ENCODE results near the gene FMO2. TPM values are rescaled to one million over a fixed set of nuclear protein-coding genes. Genes with fewer than 3 reads are reported as not detected.
A peak's percentile ranks its signal among the peaks of the same experiment; 100 is the strongest.

FMO2 gene, protein sequence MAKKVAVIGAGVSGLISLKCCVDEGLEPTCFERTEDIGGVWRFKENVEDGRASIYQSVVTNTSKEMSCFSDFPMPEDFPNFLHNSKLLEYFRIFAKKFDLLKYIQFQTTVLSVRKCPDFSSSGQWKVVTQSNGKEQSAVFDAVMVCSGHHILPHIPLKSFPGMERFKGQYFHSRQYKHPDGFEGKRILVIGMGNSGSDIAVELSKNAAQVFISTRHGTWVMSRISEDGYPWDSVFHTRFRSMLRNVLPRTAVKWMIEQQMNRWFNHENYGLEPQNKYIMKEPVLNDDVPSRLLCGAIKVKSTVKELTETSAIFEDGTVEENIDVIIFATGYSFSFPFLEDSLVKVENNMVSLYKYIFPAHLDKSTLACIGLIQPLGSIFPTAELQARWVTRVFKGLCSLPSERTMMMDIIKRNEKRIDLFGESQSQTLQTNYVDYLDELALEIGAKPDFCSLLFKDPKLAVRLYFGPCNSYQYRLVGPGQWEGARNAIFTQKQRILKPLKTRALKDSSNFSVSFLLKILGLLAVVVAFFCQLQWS
- 0.04 TPM for polyA plus RNA-seq (2013, experiment 1 of 2; ENCODE audit: insufficient read length)
- polyA plus RNA-seq (2013, experiment 2 of 2; ENCODE audit: insufficient read length) = 0.40 TPM

GRCh38 chr1:171185091-171185490 lies at the start of gene FMO2:
Gene FMO2, plus strand, starts transcription at chr1:171185300. Its CDS starts 414 bp downstream, at chr1:171185714.
- no peak for DNase-seq

- DNase-seq = no peak
Measured at GRCh38 chr1:171137580-171137979, 47.5 kb upstream of the FMO2 start.

DNA sequence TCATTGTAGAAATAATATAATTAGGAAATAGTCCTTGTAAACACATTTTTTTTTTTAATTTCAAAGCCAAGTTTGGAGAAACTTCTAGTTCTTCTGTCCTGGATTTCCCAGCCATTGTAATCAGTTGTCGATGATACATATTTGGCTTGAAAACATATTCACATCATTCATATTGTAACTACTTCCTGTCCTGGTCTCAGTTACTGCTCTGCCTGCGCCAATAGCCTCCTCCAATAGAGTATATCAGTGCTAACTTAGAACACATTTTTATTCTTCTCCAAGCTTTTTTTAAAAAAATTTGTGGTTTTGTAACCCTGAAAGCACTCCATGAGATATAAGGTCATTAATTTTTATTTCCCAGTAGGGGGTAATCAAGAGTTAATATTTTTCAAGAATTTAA lies 46.1 kb upstream of the FMO2 start:
- no peak for DNase-seq

DNA sequence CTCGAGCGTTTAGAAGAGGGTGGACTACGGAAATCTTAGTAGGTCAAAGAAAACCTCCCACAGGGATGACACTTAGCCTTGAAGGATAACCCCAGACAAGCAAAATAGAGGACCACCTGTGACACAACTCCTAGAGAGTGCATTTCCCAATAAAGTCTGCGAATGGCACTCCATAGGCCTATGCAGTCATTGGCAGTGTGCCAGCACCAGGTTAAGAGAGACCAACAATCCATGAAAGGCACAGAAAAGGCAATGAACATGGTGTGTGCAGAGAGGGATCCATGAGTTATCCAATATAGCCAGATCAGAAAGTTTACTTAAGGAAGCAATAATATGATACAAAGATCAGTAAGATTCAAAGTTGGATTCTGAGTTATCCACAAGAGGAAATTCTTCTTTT lies 45.2 kb upstream of the FMO2 start:
- DNase-seq = no peak

GRCh38 chr1:171140401-171140800 lies 44.7 kb upstream of the FMO2 start:
- DNase-seq = no peak

DNA sequence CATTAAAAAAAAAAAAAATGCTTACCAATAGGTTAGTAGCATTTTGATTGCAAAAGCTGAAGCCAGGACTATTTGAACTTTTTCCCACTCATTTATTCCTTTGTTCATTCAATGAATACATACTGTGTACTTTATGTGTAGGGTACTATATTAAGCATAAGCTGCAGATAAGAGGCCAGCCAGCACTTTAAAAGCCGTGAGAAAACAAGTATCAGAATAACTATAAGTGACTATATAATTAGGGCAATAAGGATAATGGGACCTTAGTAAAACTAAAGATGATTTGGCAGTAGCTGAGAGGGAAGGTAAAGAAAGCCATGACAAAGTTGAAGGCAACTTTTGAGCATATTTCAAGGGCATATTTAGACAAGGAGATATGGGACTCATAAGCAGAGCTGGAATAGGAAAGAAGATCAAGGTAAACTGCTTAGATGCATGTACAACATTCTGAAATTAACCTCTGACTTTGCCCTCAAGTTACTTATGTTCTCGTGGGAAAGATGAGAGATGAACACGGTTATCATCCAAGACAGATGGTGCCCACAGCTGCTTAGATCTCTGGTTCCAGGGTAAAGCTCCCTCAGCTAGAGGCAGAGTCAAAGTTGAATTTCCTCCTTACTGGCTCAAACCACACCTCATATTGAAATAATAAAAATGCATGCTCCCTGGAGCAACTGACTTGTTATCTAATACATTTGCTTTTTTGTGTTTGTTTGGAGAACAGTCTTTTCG lies 44.0 kb upstream of the FMO2 start:
- DNase-seq = no peak

GRCh38 chr1:171141688-171142415 lies 43.2 kb upstream of the FMO2 start:
- peak; percentile 91 for DNase-seq

DNA sequence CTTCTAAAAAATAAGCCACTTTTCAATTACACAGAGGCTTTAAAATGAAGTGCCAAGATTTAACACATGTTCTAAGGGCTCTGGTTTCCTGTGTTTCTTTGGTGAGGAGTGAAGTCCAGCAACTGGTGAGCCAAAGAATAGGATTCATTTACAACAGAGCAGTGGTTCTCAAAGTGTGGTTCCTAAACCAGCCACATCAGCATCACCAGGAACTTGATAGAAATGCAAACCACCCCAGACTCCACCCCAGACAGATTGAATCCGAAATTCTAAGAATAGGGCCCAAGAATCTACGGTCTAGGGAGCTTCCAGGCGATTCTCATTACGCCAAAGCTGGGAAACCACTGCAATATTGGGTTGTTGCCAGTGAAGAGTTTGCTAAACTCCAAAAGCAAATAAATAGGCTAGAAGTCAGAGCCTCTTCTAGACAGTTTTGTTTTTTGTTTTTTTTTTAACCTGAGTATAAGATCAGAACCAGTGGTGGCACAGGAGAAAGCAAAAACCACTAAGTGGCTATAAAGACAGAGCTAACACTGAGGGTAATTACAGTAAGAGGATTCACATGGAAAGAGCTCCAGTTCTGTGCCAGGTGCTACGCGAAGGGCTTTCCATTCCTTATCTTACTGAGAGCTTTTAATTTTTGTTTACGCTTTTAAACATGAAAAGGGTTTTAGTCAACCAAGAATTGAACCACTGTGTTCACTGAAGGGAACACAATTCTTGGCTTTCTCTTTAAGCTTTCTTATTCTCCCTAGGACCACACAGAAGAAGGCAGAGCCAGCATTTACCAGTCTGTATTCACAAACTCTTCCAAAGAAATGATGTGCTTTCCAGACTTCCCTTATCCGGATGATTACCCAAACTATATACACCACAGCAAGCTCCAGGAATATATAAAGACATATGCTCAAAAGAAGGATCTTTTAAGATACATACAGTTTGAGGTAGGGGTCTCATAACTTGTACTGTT lies 42.4 kb upstream of the FMO2 start:
- DNase-seq = peak; percentile 49

- DNase-seq = no peak
Measured at GRCh38 chr1:171150156-171150555, 34.9 kb upstream of the FMO2 start.

- peak; percentile 33 for DNase-seq
Measured at GRCh38 chr1:171152549-171152948, 32.6 kb upstream of the FMO2 start.

DNA sequence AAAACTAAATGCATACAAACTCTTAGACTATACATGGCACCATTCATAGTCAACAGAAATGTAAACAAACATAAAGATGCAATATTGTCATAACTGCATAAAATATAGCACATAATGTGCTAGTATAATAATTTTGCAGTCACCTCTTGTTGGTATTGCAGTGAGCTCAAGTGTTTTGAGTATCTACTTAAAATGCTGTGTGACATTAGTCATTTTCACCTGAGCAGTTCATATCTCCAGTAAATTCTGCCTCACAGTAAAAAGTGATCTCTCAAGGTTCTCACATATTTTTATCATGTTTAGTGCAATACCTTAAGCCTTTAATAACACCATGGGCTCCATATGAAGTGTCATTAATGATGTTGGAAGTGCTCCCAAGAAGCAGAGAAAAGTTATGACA lies 29.6 kb upstream of the FMO2 start:
- DNase-seq = no peak

DNA sequence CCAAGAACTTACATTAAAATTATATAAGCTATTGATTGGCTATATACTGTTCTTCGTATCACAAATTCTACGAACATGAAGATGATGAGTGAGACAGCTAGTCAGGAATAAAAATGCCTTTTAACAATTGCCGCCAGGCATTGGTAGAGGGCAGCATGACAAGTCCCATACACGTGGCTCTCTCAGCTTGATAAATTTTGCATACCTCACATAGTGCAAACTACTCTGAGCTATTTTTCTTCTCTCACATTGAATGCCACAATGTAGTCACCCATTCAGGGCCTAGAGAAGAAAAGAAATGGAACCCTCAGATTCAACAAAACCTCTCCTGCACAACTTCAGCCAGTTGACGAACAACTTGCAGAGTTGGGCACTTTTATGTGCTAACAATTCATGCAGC lies 27.0 kb upstream of the FMO2 start:
- DNase-seq = peak; percentile 34

DNA sequence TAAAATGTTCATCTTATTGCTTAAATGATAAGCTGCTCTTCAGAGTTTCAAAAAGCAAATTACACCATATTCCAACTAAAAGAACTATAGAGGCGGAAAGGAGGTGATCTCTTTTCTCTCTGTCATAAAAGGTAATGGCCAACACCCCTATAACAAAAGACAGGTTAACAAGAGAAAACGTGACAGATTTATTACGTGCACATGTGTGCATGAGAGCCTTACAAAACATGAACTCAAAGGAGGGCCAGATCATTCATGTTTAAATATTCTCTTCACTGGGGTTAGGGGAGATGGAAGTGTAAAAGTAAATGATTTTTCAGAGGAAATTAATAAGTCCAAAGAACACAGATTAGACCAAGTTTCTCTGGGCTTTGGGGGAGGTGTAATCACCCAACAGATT lies 26.5 kb upstream of the FMO2 start:
- DNase-seq = no peak

GRCh38 chr1:171159148-171159547 lies 26.0 kb upstream of the FMO2 start:
- DNase-seq = no peak

DNA sequence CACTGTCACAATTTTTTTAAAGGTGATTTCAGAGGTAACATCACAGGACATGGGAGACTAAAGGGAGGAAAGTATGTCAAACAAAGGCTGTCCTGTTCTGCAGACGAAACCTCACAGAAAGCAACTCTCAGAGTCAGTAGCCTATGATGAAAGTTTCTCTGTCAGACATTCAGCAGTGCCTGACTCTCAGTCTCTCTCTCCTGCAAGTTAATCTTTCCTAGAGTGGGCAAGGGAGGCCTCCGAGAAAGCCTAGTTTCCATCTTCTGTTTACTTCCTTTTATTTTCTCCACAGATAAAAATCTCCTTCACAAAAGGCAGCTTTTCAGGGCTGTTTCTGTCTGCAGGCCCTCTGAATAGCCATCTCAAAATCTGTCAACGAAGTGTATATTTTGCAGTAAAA lies 24.9 kb upstream of the FMO2 start:
- no peak for DNase-seq

GRCh38 chr1:171160639-171161354 lies 24.3 kb upstream of the FMO2 start:
- no peak for DNase-seq

GRCh38 chr1:171161431-171161830 lies 23.7 kb upstream of the FMO2 start:
- no peak for DNase-seq

GRCh38 chr1:171166361-171166760 lies 18.7 kb upstream of the FMO2 start:
- DNase-seq = no peak

GRCh38 chr1:171167785-171168184 lies 17.3 kb upstream of the FMO2 start:
- DNase-seq = no peak

DNA sequence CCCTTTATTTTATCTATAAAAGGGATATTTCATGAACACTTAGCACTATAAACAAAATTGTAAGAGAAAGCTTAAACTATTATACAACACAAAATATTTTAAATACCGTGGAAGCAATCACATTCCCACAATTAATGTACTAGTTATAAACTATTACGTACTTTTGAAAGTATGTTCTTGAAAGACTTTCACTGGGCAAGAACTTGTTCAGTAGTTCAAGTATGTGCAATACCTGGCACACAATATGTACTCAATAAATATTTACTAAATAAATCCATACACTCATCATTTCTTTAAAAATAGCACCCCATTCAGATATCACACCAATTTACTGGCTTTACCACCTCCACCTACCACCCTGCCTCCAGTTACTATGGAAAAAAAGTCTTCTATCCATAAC lies 12.6 kb upstream of the FMO2 start:
- DNase-seq = no peak

GRCh38 chr1:171173069-171173468 lies 12.0 kb upstream of the FMO2 start:
- no peak for DNase-seq
